NK-92 (cell line): ENCODE results near the gene CIDEA.

Experiments used
- DNase-seq: peaks from one replicate; lab custom pipeline; 2025; ENCODE audit not compliant: unreplicated experiment; lab: John Stamatoyannopoulos, UW

CIDEA gene

DNA sequence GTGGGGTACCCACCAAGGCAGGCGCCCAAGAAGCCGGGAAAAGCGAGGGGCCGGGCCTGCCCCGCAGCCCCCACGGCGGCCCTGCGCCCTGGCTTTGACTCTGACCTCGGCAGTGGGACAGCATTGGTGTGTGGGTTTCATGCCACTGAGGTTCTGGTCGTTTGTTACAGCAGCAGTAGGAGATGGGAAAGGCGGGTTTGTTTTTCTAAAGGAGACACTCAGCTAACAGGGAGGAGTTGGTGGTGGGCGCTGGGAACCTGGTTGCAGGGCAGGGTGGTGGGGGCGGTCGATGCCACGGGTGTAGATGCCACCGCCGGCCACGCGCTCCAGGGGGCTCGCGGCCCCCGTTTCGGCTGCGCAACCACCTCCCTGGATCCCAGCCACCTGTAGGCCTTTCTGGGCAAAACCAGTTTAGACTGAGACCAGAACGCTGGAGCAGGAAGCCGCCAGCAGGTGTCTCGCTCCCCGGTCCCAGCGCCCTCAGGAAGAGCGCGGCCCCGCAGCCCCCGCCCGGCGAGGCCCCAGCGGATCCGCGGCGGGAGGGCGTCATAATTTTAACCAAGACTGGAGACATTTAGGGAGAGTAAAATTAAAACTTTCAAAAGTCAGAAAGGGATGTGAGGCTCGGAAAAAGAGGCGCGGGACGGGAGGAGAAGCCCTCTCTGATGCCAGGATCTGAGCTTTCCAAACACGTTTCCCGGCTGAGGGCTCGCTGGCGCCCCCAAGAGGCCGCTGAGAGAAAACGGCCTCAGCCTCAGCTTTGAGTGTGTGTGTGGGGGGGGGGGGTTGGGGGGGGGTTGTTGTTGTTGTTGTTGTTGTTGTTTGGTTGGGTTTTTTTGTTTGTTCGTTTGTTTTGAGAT lies 17.4 kb downstream of the CIDEA start:
- DNase-seq: no peak

DNA sequence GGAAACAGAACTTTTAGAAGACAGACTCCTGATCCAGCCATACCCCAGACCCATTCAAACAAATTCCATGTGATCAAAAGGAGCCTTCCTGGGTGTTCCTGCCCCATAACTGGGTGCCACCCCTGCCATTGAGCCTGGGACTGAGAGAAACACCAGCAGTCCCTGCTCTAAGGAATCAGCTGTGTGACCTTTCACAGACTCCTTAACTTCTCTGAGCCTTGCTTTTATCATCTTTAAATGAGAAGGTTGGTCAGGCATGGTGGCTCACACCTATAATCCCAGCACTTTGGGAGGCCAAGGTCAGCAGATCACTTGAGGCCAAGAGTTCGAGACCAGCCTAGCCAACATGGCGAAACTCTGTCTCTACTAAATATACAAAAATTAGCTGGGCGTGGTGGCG lies 20.6 kb downstream of the CIDEA start:
- DNase-seq: no peak

DNA sequence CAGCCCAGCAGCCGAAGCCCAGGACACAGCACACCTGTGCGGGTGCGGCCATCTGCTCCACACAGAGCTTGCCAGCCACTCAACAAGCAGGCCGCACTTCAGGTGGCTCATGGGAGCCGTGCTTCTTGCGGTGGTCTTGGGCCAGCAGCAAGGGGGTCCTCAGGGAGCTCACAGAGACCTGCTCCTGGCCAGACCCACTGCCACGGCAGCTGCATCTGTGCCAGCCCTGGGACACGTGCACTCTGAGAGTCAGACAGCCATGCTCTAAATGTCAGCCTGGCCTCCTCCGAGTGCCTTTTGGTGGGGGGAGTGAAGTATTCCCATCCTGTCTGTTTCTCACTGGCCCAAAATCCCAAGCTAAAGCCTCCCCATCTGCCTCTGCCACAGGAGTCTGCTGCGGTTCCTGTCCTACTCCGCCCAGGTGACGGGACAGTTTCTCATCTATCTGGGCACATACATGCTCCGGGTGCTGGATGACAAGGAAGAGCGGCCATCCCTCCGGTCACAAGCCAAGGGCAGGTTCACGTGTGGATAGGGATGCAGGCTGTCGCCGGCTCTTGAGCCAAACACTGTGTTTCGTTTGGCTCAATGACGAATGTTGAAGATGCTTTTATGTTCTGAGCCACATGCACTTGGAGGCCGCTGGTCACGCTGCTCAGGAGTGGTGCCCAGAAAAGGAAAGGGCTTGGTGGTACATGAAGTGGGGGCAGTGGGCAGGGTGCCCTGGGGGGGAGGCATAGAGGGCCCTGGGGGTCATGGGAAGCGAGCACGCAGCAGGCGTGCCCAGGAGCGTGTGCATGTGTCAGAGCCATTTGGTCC lies 22.8 kb downstream of the CIDEA start:
- no peak for DNase-seq

DNA sequence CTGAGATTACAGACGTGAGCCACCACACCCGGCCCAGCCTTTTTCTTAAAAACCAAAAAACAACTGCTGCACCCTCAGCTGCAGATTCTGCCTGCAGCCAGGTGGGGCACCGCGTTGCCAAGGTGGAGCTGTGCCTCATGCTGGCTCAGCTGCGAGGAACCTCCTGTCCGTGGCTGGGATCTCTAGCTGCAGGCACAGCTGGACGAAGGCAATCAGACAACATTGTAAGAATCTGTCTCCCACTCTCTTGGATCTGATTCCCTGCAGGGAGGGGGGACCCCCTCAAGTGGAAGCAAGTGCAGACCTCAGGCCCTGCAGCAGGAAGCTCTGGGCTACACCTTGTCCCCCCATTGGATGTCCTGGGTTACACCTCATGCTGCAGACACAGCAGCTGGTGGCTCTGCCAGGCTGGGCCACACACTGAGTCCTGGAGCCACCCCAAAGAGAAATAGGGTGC lies 24.1 kb downstream of the CIDEA start:
- DNase-seq: no peak

DNA sequence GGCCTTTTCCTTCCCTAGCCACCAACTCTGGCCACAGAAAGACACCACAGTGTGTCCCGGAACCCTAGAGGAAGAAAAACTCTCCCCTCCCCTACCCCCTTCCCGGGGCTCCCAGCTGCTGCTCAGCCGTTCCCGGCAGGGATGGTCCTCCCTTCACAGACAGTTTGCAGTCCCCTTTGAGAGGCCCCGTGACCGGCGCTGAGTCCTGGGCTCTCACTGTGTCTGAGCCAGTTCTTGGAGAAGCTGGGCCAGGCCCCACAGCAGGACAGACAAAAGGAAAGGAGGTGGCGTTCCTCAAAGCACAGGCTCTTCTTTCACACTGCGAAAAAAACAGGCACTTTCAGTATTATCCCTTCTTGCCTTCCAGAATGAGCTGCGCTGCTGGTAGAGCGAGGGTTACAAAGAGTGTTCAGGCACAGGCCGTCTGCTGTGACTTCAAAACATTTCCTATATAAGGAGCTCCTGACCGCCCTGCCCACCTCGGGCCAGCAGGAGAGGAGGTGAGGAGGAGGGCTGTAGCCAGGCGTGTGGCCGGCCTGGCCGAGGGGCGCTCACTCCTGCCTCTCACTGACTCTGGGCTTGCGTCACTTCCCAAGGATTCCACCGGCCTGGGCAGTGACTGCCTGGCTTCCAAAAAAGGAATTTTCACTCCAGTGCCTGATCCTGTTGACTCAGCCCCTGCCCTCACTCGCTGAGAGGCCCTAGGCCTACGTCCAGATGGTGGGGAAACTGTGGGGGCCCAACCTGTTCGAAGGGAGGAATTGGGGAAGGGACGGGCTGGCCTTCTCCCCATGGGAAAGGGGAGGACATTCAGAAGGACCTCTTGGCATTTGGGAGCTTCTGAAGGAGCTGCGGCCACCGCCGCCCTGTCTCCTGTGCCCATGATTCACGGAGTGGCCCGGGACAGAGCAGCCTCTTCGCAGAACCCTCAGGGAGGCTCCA lies 24.9 kb downstream of the CIDEA start:
- DNase-seq: no peak

DNA sequence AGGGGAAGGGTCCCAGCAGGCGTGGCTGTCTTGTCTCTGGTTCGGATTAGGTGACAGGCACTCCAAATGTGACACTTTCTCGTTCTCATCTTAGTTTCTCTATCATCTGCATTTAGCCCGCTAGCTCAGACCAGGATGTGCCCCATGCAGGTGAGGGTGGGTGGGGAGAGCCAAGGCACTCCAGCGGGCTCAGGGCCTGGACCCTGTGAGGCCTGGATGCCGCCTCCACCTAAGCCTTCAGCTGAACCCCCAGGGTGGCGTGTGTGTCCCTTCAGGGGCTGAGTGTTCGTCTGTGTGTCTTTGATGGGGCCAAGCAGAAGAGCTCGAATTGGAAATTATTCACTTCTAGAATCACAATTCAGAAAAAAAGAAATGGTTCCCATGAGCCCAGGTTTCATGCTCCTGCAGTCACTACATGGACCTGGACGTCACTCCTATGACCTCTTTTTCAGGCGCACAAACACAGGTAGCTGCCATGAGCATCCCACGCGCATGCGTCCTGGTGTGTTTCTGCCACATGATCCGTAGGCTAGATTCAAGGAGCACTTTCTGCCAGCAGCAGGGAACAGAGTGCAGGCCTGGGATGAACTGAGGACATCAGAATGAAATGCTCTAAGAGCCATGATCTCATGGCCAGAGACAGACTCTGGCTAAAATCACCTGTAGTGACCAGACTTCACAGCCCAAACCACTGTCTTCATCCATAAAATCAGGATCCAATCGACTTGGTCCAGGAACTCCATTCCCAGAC lies 25.8 kb downstream of the CIDEA start:
- DNase-seq: no peak

DNA sequence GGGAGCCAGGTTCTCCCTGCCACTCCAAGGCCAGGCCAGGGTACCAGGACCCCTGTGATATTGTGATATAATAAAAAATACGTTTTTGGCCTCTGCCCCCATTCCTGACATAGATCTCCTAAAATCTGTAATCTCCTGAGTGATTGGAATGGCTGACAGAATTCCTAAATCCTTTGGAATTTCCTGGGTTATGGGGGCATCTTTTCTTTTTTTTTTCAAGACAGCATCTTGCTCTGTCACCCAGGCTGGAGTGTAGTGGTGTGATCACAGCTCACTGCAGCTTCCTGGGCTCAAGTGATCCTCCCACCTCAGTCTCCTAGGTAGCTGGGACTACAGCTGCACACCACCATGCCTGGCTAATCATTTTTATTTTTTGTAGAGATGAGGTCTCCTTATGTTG lies 27.7 kb downstream of the CIDEA start:
- DNase-seq: no peak

DNA sequence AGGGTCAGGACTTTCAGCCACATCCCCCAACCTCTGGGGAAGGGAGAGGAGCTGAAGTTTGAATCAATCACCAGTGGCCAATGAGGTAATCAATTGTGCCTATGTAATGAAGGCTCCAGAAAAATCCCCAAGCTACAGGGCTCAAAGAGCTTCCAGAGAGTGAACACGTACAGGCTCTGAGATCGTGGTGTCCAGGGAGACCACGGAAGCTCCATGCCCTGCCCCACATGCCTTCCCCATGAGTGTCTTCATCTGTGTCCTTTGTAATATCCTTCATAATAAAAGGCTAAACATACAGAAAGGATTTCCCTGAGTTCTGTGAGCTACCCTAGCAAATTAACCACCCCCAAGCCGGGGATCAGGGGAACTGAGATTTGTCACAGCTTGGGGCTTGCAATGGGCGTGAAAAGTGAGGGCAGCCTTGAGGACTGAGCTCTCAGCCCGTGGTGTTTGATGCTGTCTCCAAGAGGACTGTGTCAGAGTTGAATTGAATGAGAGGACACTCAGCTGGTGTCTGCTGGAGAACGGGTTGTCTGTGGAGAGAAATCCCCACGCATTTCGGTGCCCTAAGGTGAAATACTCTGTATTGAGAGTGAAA lies 28.4 kb downstream of the CIDEA start:
- no peak for DNase-seq

DNA sequence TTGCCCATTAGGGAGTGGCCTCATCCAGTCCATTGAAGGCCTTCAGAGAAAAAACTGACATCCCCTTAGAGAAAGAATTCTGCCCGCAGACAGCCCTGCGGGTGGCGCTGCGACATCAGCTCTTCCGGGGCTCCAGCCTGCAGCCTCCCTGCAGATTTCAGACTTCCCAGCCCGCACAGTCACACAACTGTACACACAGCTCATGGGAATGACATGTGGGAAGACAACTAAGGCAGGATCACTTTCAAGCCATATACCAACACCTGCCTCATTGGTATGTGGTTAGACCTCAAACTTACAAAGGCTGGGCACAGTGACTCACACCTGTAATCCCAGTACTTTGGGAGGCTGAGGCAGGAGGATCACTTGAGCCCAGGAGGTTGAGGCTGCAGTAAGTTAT lies 29.1 kb downstream of the CIDEA start:
- DNase-seq: no peak

DNA sequence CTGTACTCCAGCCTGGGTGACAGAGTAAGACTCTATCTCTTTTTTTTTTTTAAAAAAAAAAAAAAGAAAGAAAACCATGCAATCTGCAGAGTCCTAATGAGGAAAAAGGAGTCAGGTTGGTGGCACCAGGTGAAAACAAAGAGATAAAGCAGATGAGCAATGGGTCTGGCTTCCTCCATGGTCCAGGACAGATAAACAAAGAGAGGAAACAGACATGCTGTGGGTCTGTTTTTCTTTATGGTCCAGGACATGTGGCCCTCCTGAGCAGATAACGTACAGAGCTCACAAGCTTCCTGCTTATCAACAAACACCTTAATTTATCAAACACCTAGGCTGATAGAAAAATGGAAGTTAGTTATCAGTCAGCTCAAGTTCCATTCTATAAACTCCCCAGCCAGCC lies 29.5 kb downstream of the CIDEA start:
- no peak for DNase-seq

DNA sequence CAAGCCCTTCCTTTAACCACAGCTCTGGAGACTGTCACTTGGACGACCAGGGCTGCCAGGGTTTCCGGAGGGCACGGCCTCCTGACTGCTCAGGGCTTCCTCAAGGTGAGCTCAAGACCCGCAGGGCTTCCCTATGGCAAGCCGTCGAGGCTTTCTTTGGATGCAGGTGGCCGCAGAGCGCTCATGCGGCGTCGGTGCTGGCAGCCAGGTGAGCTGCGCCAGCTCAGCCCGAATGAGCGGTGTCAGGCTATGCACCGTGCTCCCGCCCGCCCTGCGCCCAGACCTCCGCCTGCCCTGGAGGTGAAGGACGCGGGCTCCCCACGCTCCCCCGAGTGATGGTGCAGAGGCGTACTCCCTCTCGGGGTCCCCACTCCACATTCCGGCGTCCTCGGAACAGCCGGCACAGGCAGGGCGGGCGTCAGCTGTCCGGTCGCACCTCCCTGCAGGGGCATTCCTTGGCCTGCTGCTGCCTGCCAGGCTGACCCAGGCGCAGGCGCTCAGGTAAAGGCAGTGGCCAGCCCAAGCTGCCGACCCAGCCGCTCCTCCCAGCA lies 33.0 kb downstream of the CIDEA start:
- DNase-seq: no peak

DNA sequence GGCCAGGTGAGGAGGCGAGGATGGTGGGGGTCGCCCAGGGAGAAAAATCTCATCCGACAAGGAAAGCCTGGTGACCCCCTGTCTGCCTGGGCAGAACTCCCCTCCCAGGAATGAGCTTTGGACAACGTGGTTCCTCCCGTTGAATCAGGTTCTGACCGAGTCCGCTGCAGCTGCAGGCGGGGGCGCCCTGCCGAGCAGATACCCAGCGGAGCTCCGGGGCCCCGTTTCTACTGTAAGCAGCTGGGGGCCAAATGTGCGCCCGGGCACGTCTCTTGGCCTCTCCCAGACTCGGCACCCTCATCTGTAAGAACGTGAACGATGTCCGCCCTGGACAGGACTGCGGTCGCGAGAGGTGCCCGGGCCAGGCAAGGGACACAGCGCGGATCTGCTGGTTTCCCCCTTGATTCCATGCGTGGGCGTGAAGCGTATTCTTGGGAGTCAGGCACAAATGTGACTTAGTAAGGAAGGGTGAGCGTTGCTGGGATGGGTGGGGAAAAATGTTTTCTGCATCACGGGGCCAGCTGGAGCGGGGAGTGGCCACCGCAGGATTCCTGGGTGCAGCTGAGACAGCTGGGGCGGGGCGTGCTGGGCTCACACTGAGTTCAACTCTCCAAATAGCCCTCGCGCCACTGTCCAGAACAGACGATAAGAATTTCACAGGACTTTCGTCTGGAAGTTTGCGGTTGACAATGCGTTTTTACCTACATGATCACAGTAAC lies 33.7 kb downstream of the CIDEA start:
- no peak for DNase-seq

DNA sequence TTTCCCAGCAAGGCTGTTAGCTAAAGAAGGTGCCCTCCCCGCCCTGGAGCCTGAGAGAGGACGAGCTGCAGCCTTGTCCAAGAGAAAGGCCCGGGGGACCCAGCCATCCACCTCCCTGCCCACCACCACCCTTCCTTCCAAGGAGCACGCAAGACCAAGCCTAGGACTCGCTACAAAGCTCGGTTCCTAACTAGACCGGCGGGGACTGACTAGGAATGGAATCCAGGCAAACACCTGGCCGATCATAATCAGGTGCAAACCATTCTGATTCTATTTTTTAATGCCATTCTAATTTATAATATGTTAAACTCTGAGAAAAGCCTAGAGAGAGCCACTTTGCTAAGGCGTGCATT lies 34.2 kb downstream of the CIDEA start:
- no peak for DNase-seq

DNA sequence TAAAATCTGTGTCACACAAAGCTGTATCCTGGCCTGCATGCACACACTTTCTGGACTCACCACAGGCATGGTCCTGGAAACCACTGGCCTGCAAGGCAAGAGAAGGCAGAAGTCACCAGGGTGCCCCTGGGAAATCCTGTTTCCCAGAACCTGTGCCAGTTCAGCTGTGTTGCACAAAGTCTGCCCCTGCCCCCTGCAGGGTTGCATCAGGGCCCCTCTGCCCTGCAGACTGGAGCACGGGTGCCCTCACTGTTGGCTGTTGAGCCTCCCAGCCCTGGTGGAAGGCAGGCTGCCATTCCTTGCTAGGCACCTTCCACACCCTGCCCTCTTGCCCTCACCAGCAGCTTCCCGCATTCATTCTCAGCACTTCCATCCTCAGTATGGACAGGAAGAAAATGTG lies 35.9 kb downstream of the CIDEA start:
- no peak for DNase-seq

DNA sequence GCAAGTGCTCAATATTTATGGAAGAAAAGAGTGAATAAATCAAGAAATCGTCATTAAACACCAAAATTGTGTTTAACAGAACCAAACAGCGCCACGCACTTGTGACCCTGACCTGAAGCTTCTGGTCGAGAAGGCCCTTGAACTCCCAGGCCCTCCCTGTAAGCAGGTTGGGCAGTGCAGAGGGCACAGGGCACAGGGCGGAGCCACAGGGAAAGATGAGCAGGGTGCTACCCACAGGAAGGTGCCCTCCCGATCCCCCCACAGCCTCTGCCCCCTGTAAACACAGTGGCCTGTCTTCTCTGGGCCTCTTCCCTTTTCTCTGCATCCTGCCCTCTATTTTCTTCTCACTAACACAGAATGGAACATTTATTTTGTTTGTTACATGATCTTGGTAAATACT lies 37.0 kb downstream of the CIDEA start:
- no peak for DNase-seq

DNA sequence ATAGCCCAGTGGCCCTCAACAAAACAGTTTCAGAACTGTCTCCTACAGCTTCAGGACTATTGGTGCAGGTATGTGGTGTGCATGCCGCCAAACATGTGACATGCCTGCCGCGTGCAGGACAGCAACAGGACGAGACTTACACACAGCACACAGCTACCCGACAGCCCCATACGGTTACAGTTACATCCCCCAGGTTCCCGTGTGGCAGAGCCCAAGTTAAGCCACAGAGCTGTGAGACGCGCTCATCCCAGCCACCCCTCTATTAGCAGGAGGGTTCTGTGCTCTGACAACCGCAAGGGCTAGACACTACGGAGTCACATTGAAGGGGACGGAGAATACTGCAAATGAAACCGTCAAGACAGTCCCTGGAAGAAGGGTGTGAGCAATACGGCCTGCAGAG lies 37.5 kb downstream of the CIDEA start:
- DNase-seq: no peak

DNA sequence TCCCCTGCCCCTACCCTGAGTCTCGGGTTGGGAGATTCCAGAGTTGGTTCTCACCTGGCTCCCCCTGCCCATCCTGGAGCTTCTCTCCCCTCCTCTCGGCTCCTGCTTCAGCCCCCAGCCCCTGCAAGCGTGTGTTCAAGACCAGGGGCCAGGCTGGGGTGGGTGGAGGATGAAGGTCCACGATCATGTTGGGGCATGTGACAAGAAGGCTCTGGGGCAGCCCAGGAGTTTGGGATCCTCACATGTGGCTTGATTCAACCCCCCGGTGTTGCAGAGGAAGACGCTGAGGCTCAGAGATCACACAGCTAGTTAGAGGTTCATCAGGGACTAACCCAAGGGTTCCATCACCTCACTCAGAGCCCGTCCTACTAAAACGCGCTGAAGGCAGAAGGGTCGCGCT lies 39.7 kb downstream of the CIDEA start:
- no peak for DNase-seq

DNA sequence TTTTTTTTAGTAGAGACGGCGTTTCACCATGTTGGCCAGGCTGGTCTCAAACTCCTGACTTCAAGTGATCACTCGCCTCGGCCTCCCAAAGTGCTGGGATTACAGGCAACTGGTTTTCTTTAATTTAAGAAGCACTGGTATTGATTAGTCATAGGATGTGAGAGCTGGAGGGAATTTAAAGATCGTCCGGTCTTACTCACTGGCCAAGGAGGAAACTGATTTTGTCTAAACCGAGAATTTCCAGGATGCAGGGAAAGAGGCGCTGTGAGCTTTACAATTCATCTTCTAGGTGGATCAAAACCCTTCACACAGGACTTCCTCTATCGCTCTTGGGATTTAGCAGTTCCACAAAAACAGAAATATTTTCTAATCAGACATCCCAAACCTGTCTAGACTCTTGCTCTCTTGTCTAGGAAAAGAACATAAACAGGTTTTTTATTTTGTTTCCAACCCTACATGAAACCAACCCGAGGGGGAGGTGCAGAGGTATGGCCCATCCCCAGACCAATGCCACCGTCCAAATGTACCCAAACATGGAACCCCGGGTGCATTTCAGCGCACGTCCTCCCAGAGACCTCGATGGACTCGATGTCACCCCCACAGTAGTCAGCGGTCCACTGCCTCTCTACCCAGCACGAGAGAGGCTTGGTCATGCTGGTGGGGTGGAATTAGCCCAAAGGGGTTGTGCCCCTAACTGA lies 41.4 kb downstream of the CIDEA start:
- no peak for DNase-seq

DNA sequence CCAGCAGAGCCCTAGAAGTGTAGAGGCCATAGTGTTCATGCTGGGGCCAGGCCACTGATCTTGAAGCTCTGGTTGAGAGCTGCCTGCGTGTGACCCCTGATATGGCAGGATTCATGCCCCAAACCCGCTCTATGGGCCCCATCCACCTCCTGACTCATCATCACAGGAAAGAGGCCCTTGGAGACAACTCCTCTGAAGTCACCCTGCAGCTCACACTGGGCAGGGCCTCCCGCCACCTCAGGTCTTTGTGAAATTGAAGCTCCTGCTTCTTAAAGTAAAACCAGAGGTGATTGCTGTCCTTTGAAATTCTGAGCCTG lies 41.9 kb downstream of the CIDEA start:
- no peak for DNase-seq
